PC-9 (cell line): Measurements from ENCODE around the gene SUOX. TPM values are rescaled to one million over a fixed set of nuclear protein-coding genes. Genes with fewer than 3 reads are reported as not detected.

Source experiments
- BruUV-seq: library from RNA; stranded (reverse); fragments of 400-500 nt; replicated peaks from 2 replicates; lab custom pipeline; 2021; lab: Mats Ljungman, UMichigan
- CTCF ChIA-PET: fragments of 300-600 bp; sonication (Branson Sonifier 250); formaldehyde crosslinking; loops from one replicate; lab custom pipeline; 2022; ENCODE audit warnings: antibody characterized with exemption; lab: Charles Lee
- POLR2A ChIA-PET: fragments of 300-600 bp; sonication (Branson Sonifier 250); formaldehyde crosslinking; loops from one replicate; lab custom pipeline; 2022; ENCODE audit warnings: antibody characterized with exemption; ENCODE audit not compliant: unreplicated experiment; lab: Charles Lee
- DNase-seq, 2 experiments: peaks; one replicate each; pipeline versions ENCODE4 v3.0.0 to v3.0.0-alpha.2; 2015 to 2022; ENCODE audit warnings: mixed read lengths in 1 of 2
- H2AFZ ChIP-seq: fragments of 200-600 bp; sonication (generic); 2 replicates; pipeline ENCODE4 v1.8.1; 2017; ENCODE audit warnings: antibody characterized with exemption
- H3F3A ChIP-seq: fragments of 200-600 bp; sonication (generic); 2 replicates; pipeline ENCODE4 v1.8.1; 2017; ENCODE audit warnings: antibody characterized with exemption, mild to moderate bottlenecking, low read depth; ENCODE audit not compliant: insufficient read depth
- H3K27ac ChIP-seq: fragments of 200-600 bp; sonication (generic); 2 replicates; pipeline ENCODE4 v1.6.1; 2016; ENCODE audit warnings: mixed run types
- H3K27me3 ChIP-seq: fragments of 200-600 bp; sonication (generic); 2 replicates; pipeline ENCODE4 v1.6.1; 2016; ENCODE audit warnings: low read depth, mixed run types; ENCODE audit not compliant: insufficient read depth
- H3K36me3 ChIP-seq: fragments of 200-600 bp; sonication (generic); 2 replicates; pipeline ENCODE4 v1.6.1; 2016; ENCODE audit warnings: low read depth, mixed run types
- H3K4me1 ChIP-seq: fragments of 200-600 bp; sonication (generic); replicated peaks from 2 replicates; pipeline ENCODE4 v1.6.1; 2016; ENCODE audit warnings: mixed run types; ENCODE audit not compliant: insufficient read depth
- H3K4me2 ChIP-seq: fragments of 200-600 bp; sonication (generic); 2 replicates; pipeline ENCODE4 v1.6.1; 2017; ENCODE audit warnings: mixed run types
- H3K4me3 ChIP-seq: fragments of 200-600 bp; sonication (generic); 2 replicates; pipeline ENCODE4 v1.6.1; 2016; ENCODE audit warnings: mixed run types
- H3K79me2 ChIP-seq: fragments of 200-600 bp; sonication (generic); 2 replicates; pipeline ENCODE4 v1.6.1; 2017; ENCODE audit warnings: low read depth, mixed run types
- H3K9me2 ChIP-seq: fragments of 200-600 bp; sonication (generic); 2 replicates; pipeline ENCODE4 v1.8.1; 2017; ENCODE audit warnings: mild to moderate bottlenecking; ENCODE audit not compliant: insufficient read depth
- H3K9me3 ChIP-seq: fragments of 200-600 bp; sonication (generic); 2 replicates; pipeline ENCODE4 v1.8.1; 2016; ENCODE audit warnings: low read depth; ENCODE audit not compliant: insufficient read depth
- H4K20me1 ChIP-seq: fragments of 200-600 bp; sonication (generic); 2 replicates; pipeline ENCODE4 v1.8.1; 2017; ENCODE audit not compliant: insufficient read depth
- EZH2 ChIP-seq: fragments of 200-600 bp; sonication (generic); IDR thresholded peaks from 2 replicates; pipeline ENCODE4 v1.8.0; 2017; ENCODE audit warnings: antibody characterized with exemption, low read depth
- intact Hi-C: fragments of 100-400 bp; cut with micrococcal nuclease; formaldehyde crosslinking; loops from one replicate; pipeline ENCODE4 v1.10.0; 2022; ENCODE audit not compliant: unreplicated experiment
- total RNA-seq: library from RNA; stranded (reverse); gene quantifications from 2 replicates; pipeline ENCODE4 v1.2.3, GENCODE V29; 2021
- TF ChIP-seq, protein P1 (sequence below): fragments of 200-600 bp; sonication (generic); conservative IDR thresholded peaks from 2 replicates; pipeline ENCODE4 v1.6.1; 2017; ENCODE audit warnings: mixed run types, antibody characterized with exemption, mild to moderate bottlenecking, moderate library complexity

The SUOX gene
- total RNA-seq, 1 experiment from 2014 or later, result 22.7 TPM

DNA sequence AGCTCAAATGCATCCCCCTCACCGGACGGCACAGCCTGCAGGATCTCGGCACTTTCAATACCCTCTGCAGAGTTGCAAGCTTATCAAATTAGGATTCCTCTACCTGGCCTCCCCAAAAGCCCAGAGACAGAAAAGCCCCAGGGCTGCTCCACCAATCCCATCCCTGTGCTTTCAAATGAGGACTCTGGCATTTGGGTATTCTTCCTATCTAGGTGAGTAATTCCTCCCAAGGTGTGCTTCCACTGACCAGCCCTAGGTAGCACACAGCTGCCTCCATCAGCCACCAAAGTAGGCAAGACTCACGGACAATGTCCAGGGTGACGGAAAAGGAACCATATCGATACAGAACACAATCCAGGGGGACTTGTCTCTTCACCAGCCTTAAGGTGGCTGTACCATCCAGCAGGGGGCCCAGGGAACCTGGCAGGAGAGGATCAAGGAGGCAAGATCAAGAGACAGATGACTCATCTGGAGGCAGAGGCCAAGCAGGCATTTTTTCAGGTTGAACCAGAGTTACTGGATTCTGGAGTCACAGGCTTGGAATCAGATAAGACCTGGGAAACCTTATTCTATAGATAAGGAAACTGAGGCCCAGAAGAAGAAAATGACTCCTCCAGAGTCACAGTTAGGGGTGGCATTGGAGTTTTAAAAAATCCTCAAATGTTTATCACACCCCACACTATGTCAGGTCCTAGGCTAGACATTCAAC, 41.1 kb upstream of the SUOX start:
- Histone ChIP-seq H3K4me1 (peaks cover 43% of the 10 kb centered on the region), H3K9me2 (no peaks in the 10 kb centered on the region), H3F3A (peaks cover 30% of the 10 kb centered on the region), H3K9me3 (no peaks in the 10 kb centered on the region), H3K4me3 (no peak overlapping the region), H2AFZ (no peak overlapping the region), H3K27me3 (no peaks in the 10 kb centered on the region), H3K4me2 (peak overlapping the region; percentile 49), H3K27ac (peak overlapping the region; percentile 58), H3K36me3 (0 out of 2 replicates have a peak, but pooled peaks cover 3% of the 10 kb centered on the region), H4K20me1 (no peaks in the 10 kb centered on the region), H3K79me2 (no peaks in the 10 kb centered on the region)
- intact Hi-C loops, result loop anchor here (1.0 to 10.0 kb wide), 2 partner anchors 18 to 89 kb away; partner anchors contain the start of genes RAB5B and RPS26
- TSS peak; percentile 24 for BruUV-seq
- POLR2A ChIA-PET, result interaction anchor here (0.5 to 1.2 kb wide), 2 partner anchors 19 to 138 kb away, joined by 3 to 5 read pairs; partner anchors contain the start of gene SARNP
- CTCF ChIA-PET, result interaction anchor here (0.6 kb wide), 1 partner anchor 40 kb away, joined by 3 read pairs; no protein-coding TSS in a partner anchor
- TF ChIP-seq, protein P1, sequence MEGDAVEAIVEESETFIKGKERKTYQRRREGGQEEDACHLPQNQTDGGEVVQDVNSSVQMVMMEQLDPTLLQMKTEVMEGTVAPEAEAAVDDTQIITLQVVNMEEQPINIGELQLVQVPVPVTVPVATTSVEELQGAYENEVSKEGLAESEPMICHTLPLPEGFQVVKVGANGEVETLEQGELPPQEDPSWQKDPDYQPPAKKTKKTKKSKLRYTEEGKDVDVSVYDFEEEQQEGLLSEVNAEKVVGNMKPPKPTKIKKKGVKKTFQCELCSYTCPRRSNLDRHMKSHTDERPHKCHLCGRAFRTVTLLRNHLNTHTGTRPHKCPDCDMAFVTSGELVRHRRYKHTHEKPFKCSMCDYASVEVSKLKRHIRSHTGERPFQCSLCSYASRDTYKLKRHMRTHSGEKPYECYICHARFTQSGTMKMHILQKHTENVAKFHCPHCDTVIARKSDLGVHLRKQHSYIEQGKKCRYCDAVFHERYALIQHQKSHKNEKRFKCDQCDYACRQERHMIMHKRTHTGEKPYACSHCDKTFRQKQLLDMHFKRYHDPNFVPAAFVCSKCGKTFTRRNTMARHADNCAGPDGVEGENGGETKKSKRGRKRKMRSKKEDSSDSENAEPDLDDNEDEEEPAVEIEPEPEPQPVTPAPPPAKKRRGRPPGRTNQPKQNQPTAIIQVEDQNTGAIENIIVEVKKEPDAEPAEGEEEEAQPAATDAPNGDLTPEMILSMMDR, result peak; percentile 81
- no peak for TF ChIP-seq EZH2
- peak; percentile 84 to 93 for DNase-seq

DNA sequence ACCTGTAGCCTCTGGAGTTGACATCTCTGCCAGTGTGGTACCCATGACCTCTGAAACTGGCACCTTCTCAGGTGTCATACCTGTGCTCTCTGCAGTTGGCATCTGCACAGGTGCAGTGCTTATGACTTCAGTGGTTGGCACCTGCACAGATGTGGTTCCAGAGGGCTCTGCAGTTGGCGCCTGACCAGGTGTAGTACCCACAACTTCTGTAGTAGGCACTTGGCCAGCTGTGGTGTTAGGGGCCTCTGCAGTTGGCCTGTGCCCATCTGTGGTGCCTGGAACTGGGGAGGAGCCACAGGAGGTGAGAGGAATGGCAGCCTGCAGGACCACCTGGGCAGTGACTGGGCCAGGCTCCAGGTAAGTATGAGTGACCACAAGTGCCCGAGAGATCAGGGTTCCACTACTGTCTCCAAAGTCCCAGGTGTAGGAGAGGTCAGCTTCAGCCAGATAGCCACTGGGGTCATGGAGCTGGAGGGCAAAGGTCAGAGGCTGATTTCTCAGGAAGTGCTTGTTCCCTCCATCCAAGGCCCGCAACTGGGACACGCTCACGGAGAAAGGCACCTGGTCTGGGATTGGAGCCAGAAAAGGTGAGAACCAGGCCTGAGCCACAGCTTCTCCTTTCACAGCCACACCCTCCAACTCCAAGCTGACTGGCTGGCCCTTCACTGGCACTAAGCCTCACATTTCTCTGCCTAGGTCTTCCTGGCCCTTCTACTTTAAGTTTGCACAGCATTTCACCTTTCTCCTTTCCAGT, 39.8 kb upstream of the SUOX start:
- Histone ChIP-seq H3K27ac (peak overlapping the region; percentile 58; the same call in 1 of the 2 replicates), H3K4me1 (peaks cover 43% of the 10 kb centered on the region), H3F3A (peaks cover 30% of the 10 kb centered on the region), H3K4me2 (peak overlapping the region; percentile 49), H2AFZ (no peak overlapping the region), H3K9me3 (no peaks in the 10 kb centered on the region), H4K20me1 (no peaks in the 10 kb centered on the region), H3K9me2 (no peaks in the 10 kb centered on the region), H3K4me3 (no peak overlapping the region), H3K27me3 (no peaks in the 10 kb centered on the region), H3K79me2 (no peaks in the 10 kb centered on the region), H3K36me3 (0 out of 2 replicates have a peak, but pooled peaks cover 3% of the 10 kb centered on the region)
- TF ChIP-seq, protein P1, result no peak
- TF ChIP-seq EZH2, result no peak
- intact Hi-C loops, result loop anchor here (10.0 kb wide), 1 partner anchor 88 kb away; the partner anchor contains the start of gene RPS26
- no TSS peak for BruUV-seq
- peak; percentile 64 to 71 for DNase-seq
- ChIA-PET POLR2A (interaction anchor here (0.6 to 0.9 kb wide), 5 partner anchors 11 to 1248 kb away, joined by 3 to 9 read pairs (median 3); partner anchors contain the start of gene RAB5B), CTCF (interaction anchor here (0.6 to 1.6 kb wide), 3 partner anchors 17 to 95 kb away, joined by 3 to 6 read pairs (median 3); partner anchors contain the start of gene RAB5B)

DNA sequence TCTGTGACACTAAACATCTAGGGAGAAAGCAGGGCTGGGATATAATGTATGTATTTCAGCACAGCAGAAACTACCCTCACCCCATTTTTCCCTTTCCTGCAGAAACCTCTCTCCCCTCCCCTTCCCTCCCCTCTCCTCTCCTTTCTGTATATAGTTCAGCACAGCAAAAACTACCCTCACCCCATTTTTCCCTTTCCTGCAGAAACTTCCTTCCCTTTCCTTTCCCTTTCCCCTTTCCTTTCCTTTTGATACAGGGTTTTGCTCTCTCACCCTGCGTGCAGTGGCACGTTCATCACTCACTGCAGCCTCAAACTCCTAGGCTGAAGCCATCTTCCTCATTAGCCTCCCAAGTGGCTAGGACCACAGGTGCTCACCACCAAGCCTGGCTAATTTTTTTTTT, 33.3 kb upstream of the SUOX start:
- intact Hi-C loops, result no loop called here
- ChIA-PET CTCF (no interaction called here), POLR2A (no interaction called here)
- no peak for DNase-seq
- H3K4me1 ChIP-seq, result peaks cover 21% of the 10 kb centered on the region
- no peaks in the 10 kb centered on the region for H4K20me1 ChIP-seq
- BruUV-seq, result no TSS peak
- H3K9me3 ChIP-seq, result no peaks in the 10 kb centered on the region
- no peak overlapping the region for H3K27ac ChIP-seq
- H3K4me2 ChIP-seq, result no peak overlapping the region
- H3K27me3 ChIP-seq, result no peaks in the 10 kb centered on the region
- no peak for TF ChIP-seq EZH2
- TF ChIP-seq, protein P1, result no peak
- H3K36me3 ChIP-seq, result peaks cover 8% of the 10 kb centered on the region; the same call in 1 of the 2 replicates
- peaks cover 7% of the 10 kb centered on the region; the same call in 1 of the 2 replicates for H3F3A ChIP-seq
- peaks cover 19% of the 10 kb centered on the region for H3K79me2 ChIP-seq
- H3K9me2 ChIP-seq, result no peaks in the 10 kb centered on the region
- no peak overlapping the region for H3K4me3 ChIP-seq
- H2AFZ ChIP-seq, result no peak overlapping the region
